Measurements from ENCODE around the gene LYST. TPM values are rescaled to one million over a fixed set of nuclear protein-coding genes. Genes with fewer than 3 reads are reported as not detected.

LYST gene
- total and polyA plus RNA-seq, 10 of the 15 experiments (the other 5 are each of a cell fraction or from before 2014, with no cell fraction given): 3.3 to 28.1 (median 5.6) TPM

GRCh38 chr1:235625831-235626230 lies 240.9 kb downstream of the LYST start:
- ChIA-PET POLR2A (no interaction called here), SMC1A (ENCODE audit: uncharacterized antibody, unreplicated experiment) (interaction anchor here (0.8 to 1.1 kb wide), 3 partner anchors 51 to 832 kb away, joined by 3 to 4 read pairs (median 3); no protein-coding TSS in a partner anchor), CTCF (interaction anchor here (0.6 to 1.4 kb wide), 4 partner anchors 8 to 443 kb away, joined by 3 to 4 read pairs (median 4); no protein-coding TSS in a partner anchor), RAD21 (ENCODE audit: unreplicated experiment) (no interaction called here)
- Histone ChIP-seq H2AFZ (ENCODE audit: control insufficient read depth, low read depth, low read length) (no peak overlapping the region), H3K36me3 (ENCODE audit: control insufficient read depth in 2 of 2, insufficient read depth in 2 of 2, low read length in 1 of 2) (no peaks in the 10 kb centered on the region), H3K9me3 (replicated peaks; ENCODE audit: control insufficient read depth, insufficient read depth, low read length) (no peaks in the 10 kb centered on the region), H3K9ac (ENCODE audit: control insufficient read depth, insufficient read depth, low read length) (no peak overlapping the region), H3K4me3 (no peak overlapping the region), H3K27me3 (replicated peaks in 1 of 2; ENCODE audit: control insufficient read depth in 2 of 2, insufficient read depth in 2 of 2, low read length in 1 of 2) (peaks cover 0 to 3% of the 10 kb centered on the region in 2 experiments; a peak in 1 of 4 replicates), H3K79me2 (ENCODE audit: control insufficient read depth, insufficient read depth, low read length) (no peaks in the 10 kb centered on the region), H3K4me2 (ENCODE audit: control insufficient read depth, insufficient read depth) (no peak overlapping the region), H4K20me1 (ENCODE audit: control insufficient read depth, insufficient read depth) (no peaks in the 10 kb centered on the region), H3K4me1 (ENCODE audit: control insufficient read depth, insufficient read depth, low read length) (no peaks in the 10 kb centered on the region), H3K27ac (ENCODE audit: control insufficient read depth, insufficient read depth) (no peak overlapping the region)
- 23% methylated on average over 4 of the region's 4 CpGs for WGBS (ENCODE audit: insufficient coverage, insufficient replicate concordance, low lambda C conversion rate, missing lambda C conversion rate)
- TF ChIP-seq PKNOX1 (IDR thresholded peaks at IDR 0.05) (no peak), CUX1 (IDR thresholded peaks at IDR 0.05; ENCODE audit: insufficient replicate concordance, low read depth, low read length) (no peak), E4F1 (IDR thresholded peaks at IDR 0.05; ENCODE audit: borderline replicate concordance, partially characterized antibody) (no peak), FOXK2 (IDR thresholded peaks at IDR 0.05) (no peak)
- intact Hi-C loops (cut with micrococcal nuclease; ENCODE audit: unreplicated experiment): no loop called here
- in situ Hi-C loops (cut with MboI): no loop called here
- FAIRE-seq (no peak), DNase-seq (ENCODE audit: low read depth, low spot score) (no peak), ATAC-seq (no peak)
- BruUV-seq (replicated peaks): no TSS peak
